HG02981 (cell line): ENCODE measurements around the gene BANF2.
"Not testable (repeated sequence)": the region's sequence is repeated elsewhere in the genome, so short reads cannot be mapped to it uniquely, and the experiment has no call there.

ENCODE experiments used
- ATAC-seq: cut with Tn5 transposase; IDR thresholded peaks from one replicate; pipeline ENCODE4 v1.9.1; 2021; ENCODE audit warnings: mild to moderate bottlenecking, moderate library complexity; ENCODE audit not compliant: unreplicated experiment

Gene BANF2

DNA sequence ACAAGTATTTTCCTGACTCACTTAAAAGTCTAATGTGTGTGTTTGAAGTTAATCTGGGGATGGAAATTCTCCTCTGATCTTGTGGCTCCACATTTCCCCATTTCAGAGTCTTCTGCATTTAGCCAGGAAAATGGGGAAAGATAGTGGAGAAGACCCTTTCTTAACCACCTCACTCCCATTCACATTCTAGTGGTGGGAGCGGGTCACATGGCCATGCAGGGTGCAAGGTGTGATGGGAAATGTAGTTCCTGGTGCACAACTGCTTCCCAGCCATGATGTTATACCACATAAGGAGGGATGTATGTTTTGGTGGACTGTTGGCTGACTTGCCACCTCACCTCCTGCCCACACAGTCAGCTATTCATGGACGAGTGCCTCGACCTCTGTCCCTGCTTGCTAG lies 61.8 kb downstream of the BANF2 start:
- ATAC-seq: no peak

DNA sequence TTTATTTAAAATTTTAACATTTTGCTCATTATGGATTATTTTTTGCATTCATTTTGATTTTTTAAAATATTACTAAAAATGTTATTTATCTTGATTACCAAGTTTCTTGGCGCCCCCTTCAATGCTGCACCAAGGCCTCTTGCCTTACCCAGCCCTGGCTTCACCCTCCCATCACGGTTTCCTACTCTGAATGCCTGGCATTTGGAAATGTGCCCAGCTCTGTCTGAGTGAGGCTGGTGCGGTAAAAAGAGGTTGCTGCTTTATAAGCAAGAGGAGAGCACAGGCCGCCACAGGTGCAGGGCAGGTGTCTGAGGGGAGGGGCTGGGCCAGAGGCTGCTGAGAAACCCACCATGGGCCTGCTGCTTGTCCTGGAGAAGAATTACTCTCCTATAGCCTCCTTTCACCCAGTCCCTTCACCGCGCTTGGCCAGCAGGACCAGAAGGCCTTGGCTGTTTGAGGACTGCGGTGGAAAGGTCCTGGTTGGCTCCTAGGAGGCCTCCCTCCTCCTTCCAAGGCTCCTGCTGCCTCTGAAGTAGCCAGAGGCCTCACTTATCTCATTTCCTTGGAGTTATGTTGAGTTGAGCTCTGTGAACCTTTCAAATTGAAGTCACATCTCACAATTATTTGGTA lies 62.6 kb downstream of the BANF2 start:
- no peak for ATAC-seq

DNA sequence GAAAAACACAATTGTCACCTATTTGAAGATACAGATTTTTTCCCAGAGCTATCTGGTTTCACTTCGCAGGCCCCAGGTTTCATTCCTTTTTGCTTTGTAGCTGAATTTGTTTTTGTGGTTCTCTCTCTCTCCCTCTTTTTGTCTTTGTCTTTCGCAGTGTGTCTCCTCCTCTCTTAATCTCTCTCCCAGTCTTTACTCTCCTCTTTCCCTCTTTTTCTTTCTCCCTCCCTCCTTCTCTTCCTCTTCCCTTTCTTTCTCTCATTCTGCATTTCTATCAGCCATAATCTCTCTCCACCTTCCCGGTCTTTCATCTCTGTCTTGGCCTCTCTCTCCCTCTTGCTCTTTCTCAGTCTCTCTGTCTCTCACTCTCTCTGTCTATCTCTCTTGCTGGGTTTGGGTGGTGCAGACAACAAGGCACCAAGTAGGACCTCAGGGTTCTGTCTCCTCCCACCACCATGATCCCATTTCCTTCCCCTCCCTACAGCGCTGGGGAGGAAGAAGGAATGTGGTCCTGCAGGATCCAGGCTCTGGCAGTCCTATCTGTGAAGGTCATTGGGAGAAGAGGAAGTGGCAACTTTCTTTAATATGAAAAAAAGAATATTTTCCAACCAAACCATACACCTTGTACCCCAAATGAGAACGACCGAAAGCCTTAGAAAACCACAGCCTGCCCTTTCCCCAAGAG lies 63.2 kb downstream of the BANF2 start:
- no peak for ATAC-seq

DNA sequence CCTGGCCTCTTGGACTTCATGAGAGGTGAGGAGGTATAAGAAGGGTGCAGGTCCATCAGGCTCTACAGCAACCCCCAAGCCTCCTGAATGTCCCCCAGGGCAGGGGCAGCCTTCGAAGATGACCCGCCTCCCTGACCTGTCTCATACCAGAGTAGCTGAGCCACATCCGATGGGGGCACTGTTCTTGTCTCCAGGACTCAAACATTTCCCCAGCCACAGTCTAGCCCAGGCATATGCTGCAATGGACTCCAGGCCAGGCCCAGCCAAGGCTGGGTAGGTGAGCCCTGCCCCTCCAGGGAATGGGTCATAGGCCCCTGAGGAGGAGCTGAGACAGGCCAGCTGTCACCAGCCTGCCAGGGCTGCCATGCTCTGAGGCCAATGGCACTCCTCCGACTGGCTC lies 65.3 kb downstream of the BANF2 start:
- no peak for ATAC-seq

DNA sequence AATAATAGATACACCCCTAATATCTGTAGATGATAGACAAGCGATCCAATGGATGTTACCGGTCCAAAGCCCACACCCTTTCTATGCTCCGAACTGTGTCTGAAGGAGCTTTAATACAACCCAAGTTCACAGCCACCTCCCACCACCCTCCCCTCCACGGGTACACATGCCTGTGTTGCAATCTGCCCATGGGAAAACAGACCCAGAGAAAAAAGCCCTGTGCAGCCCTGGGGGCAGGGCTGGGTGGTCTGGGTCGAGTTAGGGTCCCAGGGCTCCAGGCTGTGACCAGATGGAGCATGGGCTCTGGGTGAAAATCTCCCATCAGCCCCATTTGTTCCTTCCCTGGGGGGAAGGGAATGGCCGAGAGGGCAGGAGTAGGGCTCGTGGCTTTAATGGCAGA lies 65.8 kb downstream of the BANF2 start:
- no peak for ATAC-seq

DNA sequence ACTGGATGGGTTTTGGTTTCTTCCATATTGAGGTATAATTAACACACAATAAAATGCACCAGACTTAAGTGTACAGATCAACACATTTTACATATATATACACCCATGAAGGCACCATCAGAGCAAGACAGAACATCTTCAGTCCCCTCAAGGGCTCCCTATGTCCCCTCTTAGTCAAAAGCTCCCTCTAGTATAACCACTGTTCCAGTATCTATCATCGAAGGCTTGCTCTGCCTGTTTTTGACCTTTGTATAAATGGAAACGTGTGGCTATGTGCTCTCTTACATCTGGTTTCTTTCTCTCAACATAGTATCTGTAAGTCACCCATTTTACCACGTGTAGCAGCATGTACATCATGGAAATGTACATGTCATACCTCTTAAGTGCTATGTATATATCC lies 66.5 kb downstream of the BANF2 start:
- ATAC-seq: no peak

DNA sequence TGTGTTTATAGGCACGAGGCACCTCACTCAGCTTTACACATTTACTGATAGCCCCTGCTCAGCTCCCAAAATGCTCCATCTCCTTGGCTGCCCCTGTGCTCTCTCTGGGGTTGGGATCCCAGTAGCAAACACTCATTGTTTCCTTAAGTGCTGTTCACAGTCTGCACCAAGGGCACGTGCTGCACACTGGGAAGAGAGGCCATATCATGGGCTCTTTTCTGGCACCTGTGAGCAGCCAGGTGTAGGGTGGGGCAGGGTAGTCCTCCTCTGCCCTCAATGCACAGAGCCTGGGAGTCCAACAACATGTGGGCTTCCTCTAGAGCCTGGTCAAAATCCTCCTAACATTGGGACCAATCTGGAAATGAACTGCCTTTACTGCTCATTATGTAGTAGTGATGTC lies 67.9 kb downstream of the BANF2 start:
- ATAC-seq: no peak

DNA sequence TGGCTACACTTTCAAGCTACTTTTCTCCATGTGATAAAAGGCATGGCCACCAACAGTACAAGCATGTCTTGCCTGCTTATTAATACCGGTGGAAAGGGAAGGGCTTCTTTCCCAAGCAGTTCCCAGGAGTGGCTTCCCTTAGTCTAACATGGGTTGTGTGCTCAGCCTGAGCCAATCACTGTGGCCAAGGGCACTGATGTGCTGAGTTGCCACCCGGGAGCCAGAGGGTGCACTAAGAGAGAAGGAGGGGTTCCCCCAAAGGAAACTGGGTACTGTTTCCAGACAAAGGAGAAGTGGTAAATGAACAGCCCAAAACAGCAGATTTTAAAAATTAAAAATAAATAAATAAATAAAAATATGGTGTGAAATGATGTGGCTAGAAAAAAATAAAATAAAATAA lies 68.5 kb downstream of the BANF2 start:
- ATAC-seq: no peak

DNA sequence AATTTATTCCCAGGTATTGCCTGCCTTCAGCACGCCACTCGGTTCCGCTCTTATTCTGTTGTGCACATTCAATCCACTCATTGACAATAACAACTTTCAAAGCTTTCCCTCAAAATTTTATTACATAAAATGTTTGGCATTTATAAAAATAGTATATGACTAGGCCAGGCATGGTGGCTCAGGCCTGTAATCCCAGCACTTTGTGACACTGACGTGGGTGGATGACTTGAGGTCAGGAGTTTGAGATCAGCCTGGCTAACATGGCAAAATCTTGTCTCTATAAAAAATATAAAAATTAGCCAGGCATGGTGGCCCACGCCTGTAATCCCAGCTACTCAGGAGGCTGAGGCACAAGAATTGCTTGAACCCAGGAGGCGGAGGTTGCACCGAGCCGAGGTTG lies 70.0 kb downstream of the BANF2 start:
- not testable (repeated sequence) for ATAC-seq

DNA sequence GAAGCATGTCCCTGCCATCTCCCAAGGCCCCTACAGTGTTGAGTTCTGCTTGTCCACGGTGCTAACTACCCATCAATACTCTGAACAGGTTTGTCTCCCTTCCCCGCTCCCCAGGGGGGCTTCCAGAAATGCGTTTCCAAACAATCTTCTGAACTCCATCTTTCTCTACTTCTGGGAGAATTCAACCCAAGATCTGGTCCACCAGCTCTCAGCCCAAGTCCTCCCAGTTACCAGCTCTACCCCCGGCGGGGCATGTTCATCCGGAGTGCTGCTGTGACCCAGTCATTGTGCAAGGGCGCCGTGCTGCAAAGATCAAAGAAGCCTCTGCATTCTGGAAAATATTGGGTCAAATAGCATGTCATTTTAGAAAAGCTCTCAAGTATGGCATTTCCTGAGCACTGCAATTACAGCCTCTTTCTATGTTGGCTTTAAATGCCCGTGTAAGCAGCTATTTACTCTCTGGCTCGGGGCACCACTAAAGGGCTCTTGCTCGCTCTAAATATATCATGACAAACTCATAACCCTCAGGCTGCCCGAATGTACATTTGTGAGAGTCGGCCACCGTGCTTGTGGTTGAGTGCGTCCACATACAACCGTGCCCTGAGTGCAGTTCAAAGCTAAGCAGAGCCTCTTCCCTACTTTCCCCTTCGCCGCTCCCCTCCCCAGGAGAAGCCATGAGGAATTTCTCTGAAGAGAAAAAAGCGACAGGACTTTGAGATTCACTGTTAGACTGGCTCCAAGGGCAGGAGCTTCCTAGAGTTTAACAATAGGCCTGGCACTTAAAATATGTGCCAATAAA lies 71.6 kb downstream of the BANF2 start:
- no peak for ATAC-seq

DNA sequence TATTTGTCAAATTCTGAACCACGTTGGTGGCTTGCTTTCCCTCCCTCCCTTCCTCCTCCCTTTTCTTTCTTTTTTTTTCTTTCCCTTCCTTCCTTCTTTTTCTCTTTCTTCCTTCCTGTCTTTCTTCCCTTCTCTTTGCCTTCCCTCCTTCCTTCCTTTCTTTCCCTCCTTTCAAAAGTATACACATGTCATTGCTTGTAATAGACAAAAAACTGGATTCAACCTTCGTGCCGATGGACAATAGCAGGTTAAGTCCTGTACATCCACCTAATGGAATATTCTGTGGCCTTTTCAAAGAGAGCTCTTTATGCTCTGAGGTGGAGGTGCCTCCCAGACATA lies 72.2 kb downstream of the BANF2 start:
- ATAC-seq: no peak

DNA sequence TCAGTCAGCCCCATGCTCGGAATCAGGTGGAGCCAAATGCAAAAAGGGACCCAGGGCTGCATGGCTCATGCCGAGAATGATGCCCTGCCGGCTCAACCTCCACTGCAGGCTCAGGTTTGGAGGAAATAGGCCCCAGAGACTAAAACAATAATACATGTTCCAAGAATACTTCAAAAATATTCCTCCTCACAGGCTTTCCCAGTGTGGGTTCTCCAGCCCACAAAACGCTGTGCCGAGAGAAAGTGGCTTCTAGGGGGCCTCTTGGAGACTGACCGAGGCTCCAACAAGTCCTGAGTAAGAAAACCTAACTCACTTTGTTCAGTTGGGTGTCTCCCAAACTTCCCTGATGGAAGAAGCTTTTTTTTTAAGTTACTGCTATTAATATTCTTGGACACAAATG lies 73.9 kb downstream of the BANF2 start:
- ATAC-seq: no peak

DNA sequence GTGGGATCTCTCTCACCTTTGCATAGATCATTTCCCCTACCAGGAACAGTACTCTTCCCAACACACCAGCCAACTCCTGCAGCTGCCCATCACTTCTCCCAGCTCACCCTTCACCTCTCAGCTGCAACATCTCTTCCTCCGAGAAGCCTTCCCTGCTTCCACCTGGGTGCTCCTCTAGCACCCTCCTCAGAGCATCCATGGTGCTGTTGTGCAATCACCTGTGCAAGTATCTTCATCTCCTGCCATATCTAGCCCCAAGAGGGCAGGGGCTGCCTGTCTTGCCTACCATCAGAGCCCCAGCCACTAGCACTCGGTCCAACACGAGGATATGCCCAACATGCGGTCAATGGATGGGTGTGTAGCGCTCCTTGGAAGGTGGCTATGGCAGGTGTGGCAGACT lies 75.8 kb downstream of the BANF2 start:
- no peak for ATAC-seq

DNA sequence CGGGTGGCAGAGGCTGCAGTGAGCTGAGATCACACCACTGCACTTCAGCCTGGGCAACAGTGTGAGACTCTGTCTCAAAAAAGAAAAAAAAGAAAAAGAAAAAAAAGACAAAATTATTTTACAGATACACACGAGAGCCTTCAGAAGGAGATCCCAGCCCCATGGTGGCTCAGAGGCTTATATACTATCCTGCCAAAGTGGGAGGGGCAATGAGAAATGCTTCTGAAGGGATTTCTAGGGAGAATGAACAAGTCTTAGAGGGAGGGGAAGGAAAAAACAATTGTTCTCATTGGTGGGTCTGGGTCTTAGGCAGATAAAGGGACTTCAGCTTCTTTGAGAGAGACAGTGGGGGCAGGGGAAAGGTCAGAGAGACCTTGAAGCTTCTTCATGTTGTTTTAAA lies 76.8 kb downstream of the BANF2 start:
- ATAC-seq: no peak

DNA sequence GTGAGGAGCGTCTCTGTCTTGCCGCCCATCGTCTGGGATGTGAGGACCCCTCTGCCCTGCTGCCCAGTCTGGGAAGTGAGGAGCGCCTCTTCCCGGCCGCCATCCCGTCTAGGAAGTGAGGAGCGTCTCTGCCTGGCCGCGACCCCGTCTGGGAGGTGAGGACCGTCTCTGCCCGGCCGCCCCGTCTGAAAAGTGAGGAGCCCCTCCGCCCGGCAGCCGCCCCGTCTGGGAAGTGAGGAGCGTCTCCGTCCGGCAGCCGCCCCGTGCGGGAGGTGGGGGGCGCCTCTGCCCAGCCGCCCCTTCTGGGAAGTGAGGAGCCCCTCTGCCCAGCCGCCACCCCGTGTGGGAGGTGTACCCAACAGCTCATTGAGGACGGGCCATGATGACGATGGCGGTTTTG lies 79.2 kb downstream of the BANF2 start:
- ATAC-seq: not testable (repeated sequence)

DNA sequence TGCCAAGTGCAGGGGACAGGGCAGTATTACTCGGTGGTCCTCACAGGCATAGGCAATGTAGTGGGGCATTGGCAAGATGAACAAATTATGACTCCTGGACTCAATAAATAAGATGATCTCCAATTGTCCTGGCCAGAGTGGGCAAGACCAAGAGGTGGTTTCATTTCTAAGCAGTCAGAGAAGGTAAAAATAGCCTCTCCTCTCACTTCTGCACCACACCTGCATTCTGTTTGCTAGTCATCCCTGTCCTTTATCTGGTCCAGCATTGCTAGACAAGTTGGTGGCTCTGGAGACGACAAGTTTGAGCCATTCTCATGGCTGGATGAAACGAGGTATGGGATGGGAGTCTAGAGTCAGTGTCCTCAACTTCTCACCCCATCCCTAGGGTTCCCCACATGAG lies 83.0 kb downstream of the BANF2 start:
- ATAC-seq: peak; percentile 70

DNA sequence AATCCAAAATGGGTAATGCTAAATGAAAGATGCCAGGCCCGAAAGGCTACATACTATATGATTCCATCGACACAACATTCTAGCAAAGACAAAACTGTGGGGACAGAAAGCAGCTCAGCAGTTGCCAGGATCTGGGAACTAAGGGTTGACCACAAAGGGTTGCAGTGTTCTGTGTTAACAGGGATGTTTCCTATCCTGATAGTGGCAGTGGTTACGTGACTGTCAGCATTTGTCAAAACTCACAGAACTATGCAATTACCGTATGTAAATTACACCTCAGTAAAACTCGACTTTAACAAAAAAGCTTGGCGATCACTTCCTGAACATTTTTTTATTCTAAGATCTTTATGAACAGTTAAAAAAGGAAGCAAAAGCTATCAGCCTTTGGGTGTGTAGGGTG lies 83.9 kb downstream of the BANF2 start:
- ATAC-seq: no peak

DNA sequence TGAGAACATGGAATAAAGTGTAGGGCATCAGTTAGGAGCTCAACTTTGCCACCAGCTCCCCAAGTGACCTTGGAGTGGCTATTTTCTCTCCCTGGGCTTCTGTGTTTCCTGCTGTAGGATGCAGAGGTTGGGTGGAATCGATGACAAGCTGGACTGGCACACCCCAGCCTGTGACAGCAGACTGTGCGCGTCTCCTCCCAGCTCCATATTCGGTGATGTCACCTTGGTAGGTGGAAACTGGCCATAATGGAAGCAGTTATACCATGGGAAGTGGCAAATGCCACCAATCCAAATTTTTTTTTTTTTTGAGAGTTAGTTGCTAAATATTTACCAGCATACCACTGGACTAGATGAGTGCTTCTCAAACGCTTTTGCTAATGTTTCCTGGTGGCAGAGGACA lies 85.2 kb downstream of the BANF2 start:
- ATAC-seq: no peak
